Ureter (tissue), 1 donor: ENCODE data around the gene MPST. TPM values are rescaled to one million over a fixed set of nuclear protein-coding genes. Genes with fewer than 3 reads are reported as not detected.
A peak's percentile ranks its signal among the peaks of the same experiment; 100 is the strongest.
"Not testable (repeated sequence)": the region's sequence is repeated elsewhere in the genome, so short reads cannot be mapped to it uniquely, and the experiment has no call there.

ENCODE experiments used
- DNase-seq: peaks from one replicate; pipeline ENCODE4 v3.0.0-alpha.2; 2020; ENCODE audit warnings: low spot score
- total RNA-seq: library from RNA; stranded (reverse); gene quantifications from one replicate; pipeline ENCODE4 v1.2.4, GENCODE V29; 2023
- donor health status: DM: yes; HTN: yes; CAD: no.

MPST gene
- total RNA-seq = 42.7 TPM

- peak; percentile 81 for DNase-seq
Observed at GRCh38 chr22:37019309-37020191, at the start of gene MPST, which contains the start of gene TST. TSS of gene MPST (plus strand) at chr22:37019742. CDS start at chr22:37019837, 95 bp downstream. TSS of gene TST (minus strand) at chr22:37019447. CDS start at chr22:37018732, 715 bp downstream.

GRCh38 chr22:36971341-36972125 is 48.0 kb upstream of the MPST start:
- DNase-seq = no peak

GRCh38 chr22:36976606-36977005 is 42.9 kb upstream of the MPST start:
- DNase-seq = no peak

GRCh38 chr22:36977401-36977861 is 42.1 kb upstream of the MPST start:
- peak; percentile 57 for DNase-seq

- peak; percentile 93 for DNase-seq
Observed at GRCh38 chr22:36977947-36978660, 41.4 kb upstream of the MPST start.

GRCh38 chr22:36979016-36979910 is 40.3 kb upstream of the MPST start:
- DNase-seq = no peak

- no peak for DNase-seq
Observed at GRCh38 chr22:36981247-36981775, 38.2 kb upstream of the MPST start.

GRCh38 chr22:36982136-36982535 is 37.4 kb upstream of the MPST start:
- DNase-seq = no peak

- no peak for DNase-seq
Observed at GRCh38 chr22:36985211-36985889, 34.2 kb upstream of the MPST start.

GRCh38 chr22:36986242-36986821 is 33.2 kb upstream of the MPST start:
- DNase-seq = no peak

GRCh38 chr22:36988075-36988832 is 31.3 kb upstream of the MPST start:
- no peak for DNase-seq

GRCh38 chr22:36989012-36989411 is 30.5 kb upstream of the MPST start:
- not testable (repeated sequence) for DNase-seq

GRCh38 chr22:36990457-36990856 is 29.1 kb upstream of the MPST start:
- DNase-seq = no peak

GRCh38 chr22:36991206-36991605 is 28.3 kb upstream of the MPST start:
- no peak for DNase-seq

- no peak for DNase-seq
Observed at GRCh38 chr22:36997746-36998145, 21.8 kb upstream of the MPST start.

- no peak for DNase-seq
Observed at GRCh38 chr22:36998620-36999351, 20.8 kb upstream of the MPST start.

GRCh38 chr22:36999463-36999862 is 20.1 kb upstream of the MPST start:
- DNase-seq = no peak
